Keratinocyte (primary cell): Measurements from ENCODE around the gene KIFAP3. TPM values are rescaled to one million over a fixed set of nuclear protein-coding genes. Genes with fewer than 3 reads are reported as not detected.

Experiments
- DNase-seq: peaks from one replicate; pipeline ENCODE4 v3.0.0-alpha.2; 2011; ENCODE audit warnings: low read depth, missing footprints, low spot score
- FAIRE-seq: peaks from 2 replicates; lab custom pipeline; 2011; peaks lifted over from hg19 to GRCh38; lab: Jason Lieb, UNC
- H2AFZ ChIP-seq: 2 replicates; pipeline ENCODE4 v1.6.0; 2012; ENCODE audit warnings: low read length, control low read depth, inconsistent platforms; ENCODE audit not compliant: control insufficient read depth
- H3K27ac ChIP-seq: 2 replicates; pipeline ENCODE4 v1.5.1; 2011; ENCODE audit warnings: low read length; ENCODE audit not compliant: control insufficient read depth, insufficient read depth
- H3K27me3 ChIP-seq: 3 replicates; pipeline ENCODE4 v1.6.0; 2011; ENCODE audit warnings: low read length; ENCODE audit not compliant: control insufficient read depth, insufficient read depth; ENCODE audit errors: extremely low read depth
- H3K36me3 ChIP-seq, 2 experiments: 2 replicates in 1 of 2; 3 replicates in 1 of 2; pipeline ENCODE4 v1.5.1; 2011; ENCODE audit warnings: low read length in 2 of 2, mild to moderate bottlenecking in 1 of 2; ENCODE audit not compliant: control insufficient read depth in 2 of 2, insufficient read depth in 2 of 2; ENCODE audit errors: extremely low read depth in 1 of 2
- H3K4me1 ChIP-seq: 3 replicates; pipeline ENCODE4 v1.5.1; 2011; ENCODE audit warnings: low read length; ENCODE audit not compliant: control insufficient read depth, insufficient read depth; ENCODE audit errors: extremely low read depth
- H3K4me2 ChIP-seq: 3 replicates; pipeline ENCODE4 v1.6.0; 2011; ENCODE audit warnings: low read depth, low read length; ENCODE audit not compliant: control insufficient read depth, insufficient read depth; ENCODE audit errors: extremely low read depth
- H3K4me3 ChIP-seq, 3 experiments: fragments of 200-600 bp in 1 of 3; sonication (generic) in 1 of 3; 2 replicates in 2 of 3; 3 replicates in 1 of 3; pipeline ENCODE4 v1.5.1; 2011 to 2016; ENCODE audit warnings: low read length in 3 of 3, mild to moderate bottlenecking in 3 of 3, control low read depth in 2 of 3, inconsistent platforms in 1 of 3, low read depth in 1 of 3, mixed read lengths in 1 of 3, mixed run types in 1 of 3, moderate library complexity in 1 of 3; ENCODE audit not compliant: control insufficient read depth in 2 of 3, insufficient read depth in 2 of 3; ENCODE audit errors: extremely low read depth in 1 of 3
- H3K79me2 ChIP-seq: 2 replicates; pipeline ENCODE4 v1.6.0; 2012; ENCODE audit warnings: low read length; ENCODE audit not compliant: control insufficient read depth, insufficient read depth
- H3K9ac ChIP-seq: 3 replicates; pipeline ENCODE4 v1.6.0; 2011; ENCODE audit warnings: low read length; ENCODE audit not compliant: control insufficient read depth, insufficient read depth; ENCODE audit errors: extremely low read depth
- H3K9me1 ChIP-seq: 3 replicates; pipeline ENCODE4 v1.6.0; 2011; ENCODE audit warnings: low read length; ENCODE audit not compliant: control insufficient read depth, insufficient read depth; ENCODE audit errors: extremely low read depth
- H3K9me3 ChIP-seq: 2 replicates; pipeline ENCODE4 v1.5.1; 2012; ENCODE audit warnings: low read depth, low read length; ENCODE audit not compliant: control insufficient read depth
- H4K20me1 ChIP-seq: 3 replicates; pipeline ENCODE4 v1.6.0; 2011; ENCODE audit warnings: low read length; ENCODE audit not compliant: control insufficient read depth, insufficient read depth; ENCODE audit errors: extremely low read depth
- CTCF ChIP-seq, 3 experiments: IDR thresholded peaks in 1 of 3; conservative IDR thresholded peaks in 1 of 3; optimal IDR thresholded peaks in 1 of 3; 2 replicates in 2 of 3; 3 replicates in 1 of 3; pipeline versions ENCODE3 to v1.5.1; 2011; ENCODE audit warnings: low read length in 3 of 3, mild to moderate bottlenecking in 3 of 3, moderate library complexity in 2 of 3, control low read depth in 1 of 3, inconsistent platforms in 1 of 3; ENCODE audit not compliant: insufficient read depth in 2 of 3; ENCODE audit errors: extremely low read depth in 1 of 3
- EZH2 ChIP-seq: IDR thresholded peaks from one replicate; pipeline ENCODE4 v1.6.1; 2012; ENCODE audit warnings: inconsistent platforms, mild to moderate bottlenecking, low read length, moderate library complexity
- dilution Hi-C: fragments of 300-500 bp; cut with MboI; formaldehyde crosslinking; loops from one replicate; pipeline ENCODE4 v1.7.0; 2020; ENCODE audit warnings: low sequenced_read_pairs; ENCODE audit not compliant: extremely low pct_ligation_motif_present
- polyA plus RNA-seq, 5 experiments: library from polyadenylated mRNA; depleted of rRNA in 3 of 5; stranded (reverse) in 3 of 5; stranded (forward) in 1 of 5; unstranded in 1 of 5; fragments of >200 nt; gene quantifications; 1 replicate in 1 of 5; 2 replicates in 3 of 5; 3 replicates in 1 of 5; pipeline versions ENCODE4 v1.2.1 to v1.2.3, GENCODE V29; 2011 to 2012; ENCODE audit warnings: missing spikeins in 2 of 5, low read depth in 1 of 5, low replicate concordance in 1 of 5

Gene KIFAP3
- polyA plus RNA-seq, 1 donor (not counting 4 experiments of a cell fraction or from before 2014, with no cell fraction given) = 25.2 TPM

GRCh38 chr1:170017478-170017877 lies 57.0 kb downstream of the KIFAP3 start:
- no peak for FAIRE-seq
- no peaks in the 10 kb centered on the region for H4K20me1 ChIP-seq
- H3K27me3 ChIP-seq = no peaks in the 10 kb centered on the region
- H3K27ac ChIP-seq = no peak overlapping the region
- no peaks in the 10 kb centered on the region for H3K4me1 ChIP-seq
- dilution Hi-C loops = no loop called here
- H3K9me3 ChIP-seq = no peaks in the 10 kb centered on the region
- no peaks in the 10 kb centered on the region for H3K36me3 ChIP-seq
- no peak for DNase-seq
- no peaks in the 10 kb centered on the region for H3K9me1 ChIP-seq
- no peak overlapping the region for H3K4me3 ChIP-seq
- TF ChIP-seq CTCF (optimal IDR thresholded peaks at IDR 0.05 in 1 of 3, IDR thresholded peaks at IDR 0.05 in 1 of 3, conservative IDR thresholded peaks at IDR 0.05 in 1 of 3; ENCODE audit: extremely low read depth in 1 of 3, insufficient read depth in 2 of 3, low read length in 3 of 3) (no peak), EZH2 (no peak)
- H3K79me2 ChIP-seq = no peaks in the 10 kb centered on the region
- no peak overlapping the region for H2AFZ ChIP-seq
- H3K9ac ChIP-seq = no peak overlapping the region
- H3K4me2 ChIP-seq = no peak overlapping the region

GRCh38 chr1:170012920-170013319 lies 61.6 kb downstream of the KIFAP3 start:
- H2AFZ ChIP-seq = no peak overlapping the region
- no peak overlapping the region for H3K4me3 ChIP-seq
- dilution Hi-C loops = no loop called here
- H3K27me3 ChIP-seq = no peaks in the 10 kb centered on the region
- TF ChIP-seq EZH2 (no peak), CTCF (optimal IDR thresholded peaks at IDR 0.05 in 1 of 3, IDR thresholded peaks at IDR 0.05 in 1 of 3, conservative IDR thresholded peaks at IDR 0.05 in 1 of 3; ENCODE audit: extremely low read depth in 1 of 3, insufficient read depth in 2 of 3, low read length in 3 of 3) (no peak)
- FAIRE-seq = no peak
- no peak overlapping the region for H3K4me2 ChIP-seq
- H3K9ac ChIP-seq = no peak overlapping the region
- no peaks in the 10 kb centered on the region for H3K36me3 ChIP-seq
- no peaks in the 10 kb centered on the region for H3K9me1 ChIP-seq
- H3K27ac ChIP-seq = no peak overlapping the region
- DNase-seq = no peak
- no peaks in the 10 kb centered on the region for H3K9me3 ChIP-seq
- no peaks in the 10 kb centered on the region for H4K20me1 ChIP-seq
- H3K4me1 ChIP-seq = no peaks in the 10 kb centered on the region
- no peaks in the 10 kb centered on the region for H3K79me2 ChIP-seq
